K562 (cell line): ENCODE measurements around the gene EFNA1. TPM values are rescaled to one million over a fixed set of nuclear protein-coding genes. Genes with fewer than 3 reads are reported as not detected.

Experiments used
- CBFA2T3 ChIP-seq: fragments of 450-650 bp; IDR thresholded peaks from 2 replicates; pipeline ENCODE4 v1.6.1; 2017
- MCM5 ChIP-seq: fragments of 450-650 bp; IDR thresholded peaks from 2 replicates; pipeline ENCODE4 v1.6.1; 2016; ENCODE audit warnings: low read depth
- MTA1 ChIP-seq: fragments of 450-650 bp; IDR thresholded peaks from 2 replicates; pipeline ENCODE4 v1.6.1; 2017; ENCODE audit warnings: borderline replicate concordance
- NBN ChIP-seq: fragments of 450-650 bp; IDR thresholded peaks from 2 replicates; pipeline ENCODE4 v1.6.1; 2016; ENCODE audit warnings: low read depth, mild to moderate bottlenecking
- NEUROD1 ChIP-seq: fragments of 150-350 bp; IDR thresholded peaks from 2 replicates; pipeline ENCODE4 v1.6.1; 2014; ENCODE audit warnings: borderline replicate concordance, low read length, low read depth; ENCODE audit not compliant: partially characterized antibody
- NFE2 ChIP-seq: IDR thresholded peaks from 2 replicates; pipeline ENCODE4 v1.6.1; 2014; ENCODE audit warnings: antibody characterized with exemption, low read depth
- PRMT5 ChIP-seq: sonication (generic); formaldehyde crosslinking; IDR thresholded peaks from 2 replicates; pipeline ENCODE4 v1.5.0; 2020; ENCODE audit warnings: missing genetic modification reagents
- RERE ChIP-seq: sonication (generic); formaldehyde crosslinking; IDR thresholded peaks from 2 replicates; pipeline ENCODE4 v1.8.0; 2023; ENCODE audit warnings: missing genetic modification reagents, mild to moderate bottlenecking, borderline replicate concordance
- ZNF764 ChIP-seq: fragments of 250-450 bp; sonication (Bioruptor Pico); IDR thresholded peaks from 2 replicates; pipeline ENCODE4 v1.4.0; 2020; ENCODE audit warnings: low read depth, mild to moderate bottlenecking, moderate library complexity
- polyA plus RNA-seq, 8 experiments: library from polyadenylated mRNA; depleted of rRNA in 4 of 8; stranded (reverse) in 5 of 8; unstranded in 3 of 8; fragments of >200 nt; fragmentation: Nextera tagmentation in 2 of 8; fragmentation: Illumina TruSeq in 1 of 8; extraction: Ambion mirVana in 2 of 8; extraction: Trizol in 1 of 8; gene quantifications; 2 replicates each; pipeline versions ENCODE4 v1.2.1 to v1.2.3, GENCODE V29; 2011 to 2014; ENCODE audit warnings: inconsistent platforms in 1 of 8, missing spikeins in 1 of 8
- total RNA-seq, 7 experiments: library from RNA; depleted of rRNA in 6 of 7; stranded (reverse); fragments of >200 nt in 6 of 7; fragmentation: Illumina TruSeq in 2 of 7; extraction: Trizol in 2 of 7; gene quantifications; 2 replicates each; pipeline versions ENCODE4 v1.2.1 to v1.2.3, GENCODE V29; 2011 to 2021; ENCODE audit warnings: low replicate concordance in 1 of 7
- TF ChIP-seq, protein P1 (sequence below): fragments of 450-650 bp; IDR thresholded peaks from 2 replicates; pipeline ENCODE4 v1.6.1; 2016; ENCODE audit warnings: mild to moderate bottlenecking, moderate library complexity
- TF ChIP-seq, protein P2 (sequence below): fragments of 250-450 bp; sonication (Bioruptor Pico); IDR thresholded peaks from 2 replicates; pipeline ENCODE4 v1.9.0; 2021; ENCODE audit warnings: mild to moderate bottlenecking

The EFNA1 gene
- total and polyA plus RNA-seq, 9 of the 15 experiments (the other 6 are each of a cell fraction or from before 2014, with no cell fraction given) = 2.1 to 9.3 (median 3.0) TPM

DNA sequence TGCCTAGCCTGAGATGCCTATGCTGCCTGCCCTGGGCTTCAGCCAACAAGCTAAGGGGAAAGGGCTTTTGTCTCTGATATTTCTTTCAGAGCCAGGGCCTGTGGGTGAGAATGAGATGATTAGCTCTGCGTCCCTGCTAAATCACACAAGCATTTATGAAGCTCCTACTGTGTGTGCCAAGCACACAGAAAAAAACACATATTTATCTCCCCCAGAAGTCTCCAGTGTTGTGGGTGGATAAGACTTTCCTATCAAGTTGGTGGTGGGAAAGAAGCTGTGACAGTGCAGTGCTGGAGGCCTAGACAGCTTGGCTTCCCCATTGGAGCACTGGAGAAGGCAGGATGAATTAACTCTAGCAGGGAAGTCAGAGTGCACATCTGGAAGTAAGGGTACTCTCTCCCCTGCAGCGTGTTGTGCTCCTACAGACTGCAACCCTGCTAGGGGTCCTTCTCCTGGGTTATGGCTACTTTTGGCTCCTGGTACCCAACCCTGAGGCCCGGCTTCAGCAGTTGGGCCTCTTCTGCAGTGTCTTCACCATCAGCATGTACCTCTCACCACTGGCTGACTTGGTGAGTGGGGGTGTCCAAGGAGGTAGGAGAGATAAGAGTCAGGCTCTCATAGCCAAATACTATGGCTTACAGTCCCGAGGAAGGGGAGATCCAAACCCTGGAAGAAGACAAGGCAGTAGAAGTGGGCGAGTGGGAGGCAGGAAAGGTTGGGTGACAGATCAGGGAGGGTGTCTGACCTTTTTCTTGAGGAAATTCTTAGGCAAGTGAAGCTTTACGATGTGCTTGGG is 9.7 kb downstream of the EFNA1 start (continued):
- TF ChIP-seq, protein P1, sequence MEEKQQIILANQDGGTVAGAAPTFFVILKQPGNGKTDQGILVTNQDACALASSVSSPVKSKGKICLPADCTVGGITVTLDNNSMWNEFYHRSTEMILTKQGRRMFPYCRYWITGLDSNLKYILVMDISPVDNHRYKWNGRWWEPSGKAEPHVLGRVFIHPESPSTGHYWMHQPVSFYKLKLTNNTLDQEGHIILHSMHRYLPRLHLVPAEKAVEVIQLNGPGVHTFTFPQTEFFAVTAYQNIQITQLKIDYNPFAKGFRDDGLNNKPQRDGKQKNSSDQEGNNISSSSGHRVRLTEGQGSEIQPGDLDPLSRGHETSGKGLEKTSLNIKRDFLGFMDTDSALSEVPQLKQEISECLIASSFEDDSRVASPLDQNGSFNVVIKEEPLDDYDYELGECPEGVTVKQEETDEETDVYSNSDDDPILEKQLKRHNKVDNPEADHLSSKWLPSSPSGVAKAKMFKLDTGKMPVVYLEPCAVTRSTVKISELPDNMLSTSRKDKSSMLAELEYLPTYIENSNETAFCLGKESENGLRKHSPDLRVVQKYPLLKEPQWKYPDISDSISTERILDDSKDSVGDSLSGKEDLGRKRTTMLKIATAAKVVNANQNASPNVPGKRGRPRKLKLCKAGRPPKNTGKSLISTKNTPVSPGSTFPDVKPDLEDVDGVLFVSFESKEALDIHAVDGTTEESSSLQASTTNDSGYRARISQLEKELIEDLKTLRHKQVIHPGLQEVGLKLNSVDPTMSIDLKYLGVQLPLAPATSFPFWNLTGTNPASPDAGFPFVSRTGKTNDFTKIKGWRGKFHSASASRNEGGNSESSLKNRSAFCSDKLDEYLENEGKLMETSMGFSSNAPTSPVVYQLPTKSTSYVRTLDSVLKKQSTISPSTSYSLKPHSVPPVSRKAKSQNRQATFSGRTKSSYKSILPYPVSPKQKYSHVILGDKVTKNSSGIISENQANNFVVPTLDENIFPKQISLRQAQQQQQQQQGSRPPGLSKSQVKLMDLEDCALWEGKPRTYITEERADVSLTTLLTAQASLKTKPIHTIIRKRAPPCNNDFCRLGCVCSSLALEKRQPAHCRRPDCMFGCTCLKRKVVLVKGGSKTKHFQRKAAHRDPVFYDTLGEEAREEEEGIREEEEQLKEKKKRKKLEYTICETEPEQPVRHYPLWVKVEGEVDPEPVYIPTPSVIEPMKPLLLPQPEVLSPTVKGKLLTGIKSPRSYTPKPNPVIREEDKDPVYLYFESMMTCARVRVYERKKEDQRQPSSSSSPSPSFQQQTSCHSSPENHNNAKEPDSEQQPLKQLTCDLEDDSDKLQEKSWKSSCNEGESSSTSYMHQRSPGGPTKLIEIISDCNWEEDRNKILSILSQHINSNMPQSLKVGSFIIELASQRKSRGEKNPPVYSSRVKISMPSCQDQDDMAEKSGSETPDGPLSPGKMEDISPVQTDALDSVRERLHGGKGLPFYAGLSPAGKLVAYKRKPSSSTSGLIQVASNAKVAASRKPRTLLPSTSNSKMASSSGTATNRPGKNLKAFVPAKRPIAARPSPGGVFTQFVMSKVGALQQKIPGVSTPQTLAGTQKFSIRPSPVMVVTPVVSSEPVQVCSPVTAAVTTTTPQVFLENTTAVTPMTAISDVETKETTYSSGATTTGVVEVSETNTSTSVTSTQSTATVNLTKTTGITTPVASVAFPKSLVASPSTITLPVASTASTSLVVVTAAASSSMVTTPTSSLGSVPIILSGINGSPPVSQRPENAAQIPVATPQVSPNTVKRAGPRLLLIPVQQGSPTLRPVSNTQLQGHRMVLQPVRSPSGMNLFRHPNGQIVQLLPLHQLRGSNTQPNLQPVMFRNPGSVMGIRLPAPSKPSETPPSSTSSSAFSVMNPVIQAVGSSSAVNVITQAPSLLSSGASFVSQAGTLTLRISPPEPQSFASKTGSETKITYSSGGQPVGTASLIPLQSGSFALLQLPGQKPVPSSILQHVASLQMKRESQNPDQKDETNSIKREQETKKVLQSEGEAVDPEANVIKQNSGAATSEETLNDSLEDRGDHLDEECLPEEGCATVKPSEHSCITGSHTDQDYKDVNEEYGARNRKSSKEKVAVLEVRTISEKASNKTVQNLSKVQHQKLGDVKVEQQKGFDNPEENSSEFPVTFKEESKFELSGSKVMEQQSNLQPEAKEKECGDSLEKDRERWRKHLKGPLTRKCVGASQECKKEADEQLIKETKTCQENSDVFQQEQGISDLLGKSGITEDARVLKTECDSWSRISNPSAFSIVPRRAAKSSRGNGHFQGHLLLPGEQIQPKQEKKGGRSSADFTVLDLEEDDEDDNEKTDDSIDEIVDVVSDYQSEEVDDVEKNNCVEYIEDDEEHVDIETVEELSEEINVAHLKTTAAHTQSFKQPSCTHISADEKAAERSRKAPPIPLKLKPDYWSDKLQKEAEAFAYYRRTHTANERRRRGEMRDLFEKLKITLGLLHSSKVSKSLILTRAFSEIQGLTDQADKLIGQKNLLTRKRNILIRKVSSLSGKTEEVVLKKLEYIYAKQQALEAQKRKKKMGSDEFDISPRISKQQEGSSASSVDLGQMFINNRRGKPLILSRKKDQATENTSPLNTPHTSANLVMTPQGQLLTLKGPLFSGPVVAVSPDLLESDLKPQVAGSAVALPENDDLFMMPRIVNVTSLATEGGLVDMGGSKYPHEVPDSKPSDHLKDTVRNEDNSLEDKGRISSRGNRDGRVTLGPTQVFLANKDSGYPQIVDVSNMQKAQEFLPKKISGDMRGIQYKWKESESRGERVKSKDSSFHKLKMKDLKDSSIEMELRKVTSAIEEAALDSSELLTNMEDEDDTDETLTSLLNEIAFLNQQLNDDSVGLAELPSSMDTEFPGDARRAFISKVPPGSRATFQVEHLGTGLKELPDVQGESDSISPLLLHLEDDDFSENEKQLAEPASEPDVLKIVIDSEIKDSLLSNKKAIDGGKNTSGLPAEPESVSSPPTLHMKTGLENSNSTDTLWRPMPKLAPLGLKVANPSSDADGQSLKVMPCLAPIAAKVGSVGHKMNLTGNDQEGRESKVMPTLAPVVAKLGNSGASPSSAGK = no peak
- TF ChIP-seq, protein P2, sequence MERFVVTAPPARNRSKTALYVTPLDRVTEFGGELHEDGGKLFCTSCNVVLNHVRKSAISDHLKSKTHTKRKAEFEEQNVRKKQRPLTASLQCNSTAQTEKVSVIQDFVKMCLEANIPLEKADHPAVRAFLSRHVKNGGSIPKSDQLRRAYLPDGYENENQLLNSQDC (CRISPR knock-in tag) = no peak
- TF ChIP-seq PRMT5 (no peak), MCM5 (no peak), NEUROD1 (peak; percentile 30), ZNF764 (no peak), NBN (no peak), MTA1 (0 out of 2 replicates have a peak, but pooled peaks have one; percentile 20), NFE2 (no peak), CBFA2T3 (peak; percentile 85), RERE (no peak)
